Neural progenitor cell (in vitro differentiated cells): ENCODE data around the gene RRM2.

Experiments used
- EZH2 ChIP-seq: fragments of 200-600 bp; sonication (generic); IDR thresholded peaks from 2 replicates; pipeline ENCODE4 v1.6.1; 2017; ENCODE audit warnings: antibody characterized with exemption, mild to moderate bottlenecking, moderate library complexity
- TF ChIP-seq, protein P1 (sequence below): fragments of 200-600 bp; sonication (generic); IDR thresholded peaks from 2 replicates; pipeline ENCODE4 v1.5.1; 2017; ENCODE audit warnings: antibody characterized with exemption, mild to moderate bottlenecking

DNA sequence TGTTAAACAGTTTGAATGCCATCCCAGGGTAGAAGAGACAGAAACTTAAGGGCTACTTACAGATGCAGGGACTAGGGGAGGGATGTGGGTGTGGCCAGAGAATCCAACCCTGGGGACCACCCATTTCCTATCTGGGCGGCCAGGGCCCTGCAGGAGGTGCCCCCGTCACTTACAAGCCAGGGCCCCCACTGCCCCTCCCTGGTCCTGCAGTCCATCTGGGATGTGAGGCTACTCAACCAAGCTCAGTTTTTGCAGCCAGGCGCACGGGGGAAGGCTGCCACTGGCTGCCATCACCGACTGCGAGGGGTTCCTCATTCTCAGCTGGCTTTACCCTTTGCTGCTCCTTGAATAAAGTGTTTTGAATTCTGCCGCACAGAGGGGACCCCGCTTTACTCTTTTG, 42.1 kb downstream of the RRM2 start:
- no peak for TF ChIP-seq EZH2
- TF ChIP-seq, protein P1, sequence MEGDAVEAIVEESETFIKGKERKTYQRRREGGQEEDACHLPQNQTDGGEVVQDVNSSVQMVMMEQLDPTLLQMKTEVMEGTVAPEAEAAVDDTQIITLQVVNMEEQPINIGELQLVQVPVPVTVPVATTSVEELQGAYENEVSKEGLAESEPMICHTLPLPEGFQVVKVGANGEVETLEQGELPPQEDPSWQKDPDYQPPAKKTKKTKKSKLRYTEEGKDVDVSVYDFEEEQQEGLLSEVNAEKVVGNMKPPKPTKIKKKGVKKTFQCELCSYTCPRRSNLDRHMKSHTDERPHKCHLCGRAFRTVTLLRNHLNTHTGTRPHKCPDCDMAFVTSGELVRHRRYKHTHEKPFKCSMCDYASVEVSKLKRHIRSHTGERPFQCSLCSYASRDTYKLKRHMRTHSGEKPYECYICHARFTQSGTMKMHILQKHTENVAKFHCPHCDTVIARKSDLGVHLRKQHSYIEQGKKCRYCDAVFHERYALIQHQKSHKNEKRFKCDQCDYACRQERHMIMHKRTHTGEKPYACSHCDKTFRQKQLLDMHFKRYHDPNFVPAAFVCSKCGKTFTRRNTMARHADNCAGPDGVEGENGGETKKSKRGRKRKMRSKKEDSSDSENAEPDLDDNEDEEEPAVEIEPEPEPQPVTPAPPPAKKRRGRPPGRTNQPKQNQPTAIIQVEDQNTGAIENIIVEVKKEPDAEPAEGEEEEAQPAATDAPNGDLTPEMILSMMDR, result no peak
